Trophoblast cell (in vitro differentiated cells and primary cell): Measurements from ENCODE around the gene CBFA2T3.

Experiments
- DNase-seq, 2 donors: peaks; one replicate each; pipeline ENCODE4 v3.0.0-alpha.2; 2016
- H2AFZ ChIP-seq: 2 replicates; pipeline ENCODE4 v1.6.1; 2013; ENCODE audit warnings: low read length, moderate library complexity, mild to moderate bottlenecking; ENCODE audit not compliant: insufficient read depth, poor library complexity
- H2AK5ac ChIP-seq: 2 replicates; pipeline ENCODE4 v1.6.1; 2013; ENCODE audit warnings: mild to moderate bottlenecking, low read length
- H2BK120ac ChIP-seq: 2 replicates; pipeline ENCODE4 v1.6.1; 2013; ENCODE audit warnings: low read length, mild to moderate bottlenecking, moderate library complexity; ENCODE audit not compliant: insufficient read depth, poor library complexity
- H2BK12ac ChIP-seq: 2 replicates; pipeline ENCODE4 v1.6.1; 2013; ENCODE audit warnings: mild to moderate bottlenecking, low read length, moderate library complexity
- H2BK5ac ChIP-seq: 2 replicates; pipeline ENCODE4 v1.6.1; 2013; ENCODE audit warnings: low read length, low read depth, moderate library complexity, mild to moderate bottlenecking; ENCODE audit not compliant: poor library complexity
- H3K14ac ChIP-seq: 2 replicates; pipeline ENCODE4 v1.6.1; 2013; ENCODE audit warnings: mild to moderate bottlenecking, low read length
- H3K18ac ChIP-seq: 2 replicates; pipeline ENCODE4 v1.6.1; 2013; ENCODE audit warnings: mild to moderate bottlenecking, low read length
- H3K23ac ChIP-seq: 2 replicates; pipeline ENCODE4 v1.6.1; 2013; ENCODE audit warnings: low read length
- H3K27ac ChIP-seq: 2 replicates; pipeline ENCODE4 v1.5.1; 2013; ENCODE audit warnings: low read depth, mild to moderate bottlenecking, inconsistent platforms, low read length, moderate library complexity
- H3K27me3 ChIP-seq: 2 replicates; pipeline ENCODE4 v1.6.1; 2013; ENCODE audit warnings: inconsistent platforms, mild to moderate bottlenecking, low read length, moderate library complexity; ENCODE audit not compliant: insufficient read depth
- H3K36me3 ChIP-seq, 2 experiments: 1 replicate in 1 of 2; 2 replicates in 1 of 2; pipeline ENCODE4 v1.6.1; 2013; ENCODE audit warnings: low read length in 2 of 2, mild to moderate bottlenecking in 2 of 2, moderate library complexity in 1 of 2; ENCODE audit not compliant: insufficient read depth in 2 of 2, control insufficient read depth in 1 of 2
- H3K4ac ChIP-seq: 2 replicates; pipeline ENCODE4 v1.6.1; 2013; ENCODE audit warnings: low read depth, mild to moderate bottlenecking, low read length, moderate library complexity
- H3K4me1 ChIP-seq, 2 experiments: 1 replicate in 1 of 2; 2 replicates in 1 of 2; pipeline ENCODE4 v1.6.1; 2013; ENCODE audit warnings: low read length in 2 of 2, mild to moderate bottlenecking in 2 of 2, moderate library complexity in 1 of 2; ENCODE audit not compliant: insufficient read depth in 2 of 2, control insufficient read depth in 1 of 2
- H3K4me2 ChIP-seq: 2 replicates; pipeline ENCODE4 v1.6.1; 2013; ENCODE audit warnings: inconsistent platforms, mild to moderate bottlenecking, low read length, moderate library complexity
- H3K4me3 ChIP-seq: 2 replicates; pipeline ENCODE4 v1.5.1; 2013; ENCODE audit warnings: mild to moderate bottlenecking, low read depth, low read length, inconsistent platforms
- H3K79me1 ChIP-seq: one replicate; pipeline ENCODE4 v1.6.1; 2013; ENCODE audit warnings: low read length
- H3K79me2 ChIP-seq: 2 replicates; pipeline ENCODE4 v1.6.1; 2013; ENCODE audit warnings: low read length, mild to moderate bottlenecking; ENCODE audit not compliant: control insufficient read depth, insufficient read depth, poor library complexity
- H3K9ac ChIP-seq: 2 replicates; pipeline ENCODE4 v1.6.1; 2013; ENCODE audit warnings: mild to moderate bottlenecking, low read length
- H3K9me3 ChIP-seq: 2 replicates; pipeline ENCODE4 v1.6.1; 2013; ENCODE audit warnings: low read depth, mild to moderate bottlenecking, control low read depth, inconsistent platforms, low read length; ENCODE audit not compliant: insufficient read depth
- H4K12ac ChIP-seq: 2 replicates; pipeline ENCODE4 v1.6.1; 2013; ENCODE audit warnings: low read depth, mild to moderate bottlenecking, low read length, moderate library complexity
- H4K8ac ChIP-seq: 2 replicates; pipeline ENCODE4 v1.6.1; 2013; ENCODE audit warnings: low read depth, mild to moderate bottlenecking, low read length, moderate library complexity
- H4K91ac ChIP-seq: one replicate; pipeline ENCODE4 v1.6.1; 2013; ENCODE audit warnings: low read depth, mild to moderate bottlenecking, low read length, moderate library complexity
- WGBS: extraction: QIAGEN DNeasy Blood & Tissue Kit; methylation state at CpG from one replicate; pipeline ENCODE4 v1.1.7; 2013; ENCODE audit warnings: missing lambda C conversion rate; ENCODE audit not compliant: insufficient read length, insufficient coverage; ENCODE audit errors: extremely low coverage; 5-methylcytosine and 5-hydroxymethylcytosine counted together

CBFA2T3 gene

GRCh38 chr16:88853325-88853941, 123.6 kb downstream of the CBFA2T3 start:
- Histone ChIP-seq H3K4me1 (peaks cover 8% of the 10 kb centered on the region in 2 experiments), H3K27me3 (no peaks in the 10 kb centered on the region), H3K27ac (no peak overlapping the region), H3K9me3 (no peaks in the 10 kb centered on the region), H3K14ac (no peak overlapping the region), H2BK120ac (no peak overlapping the region), H3K79me1 (peaks cover 8% of the 10 kb centered on the region), H3K4me3 (no peak overlapping the region), H3K18ac (no peak overlapping the region), H4K91ac (no peak overlapping the region), H3K9ac (no peak overlapping the region), H3K4ac (no peak overlapping the region), H3K36me3 (peaks cover 23 to 25% of the 10 kb centered on the region in 2 experiments), H3K79me2 (peaks cover 8% of the 10 kb centered on the region), H2BK12ac (no peak overlapping the region), H2AFZ (no peak overlapping the region), H3K23ac (no peak overlapping the region), H3K4me2 (no peak overlapping the region), H4K8ac (no peak overlapping the region), H2AK5ac (no peak overlapping the region), H2BK5ac (no peak overlapping the region), H4K12ac (no peak overlapping the region)
- peak in 1 of 2 donors; percentile 9 for DNase-seq
- no CpG with 5 or more reads among the region's 17 CpGs for WGBS

GRCh38 chr16:88851616-88852015, 125.4 kb downstream of the CBFA2T3 start:
- Histone ChIP-seq H3K9ac (no peak overlapping the region), H3K23ac (no peak overlapping the region), H2BK5ac (no peak overlapping the region), H2BK12ac (no peak overlapping the region), H3K4me2 (no peak overlapping the region), H4K12ac (no peak overlapping the region), H2AK5ac (no peak overlapping the region), H2AFZ (no peak overlapping the region), H3K4ac (no peak overlapping the region), H3K4me3 (no peak overlapping the region), H4K8ac (no peak overlapping the region), H3K36me3 (peaks cover 27 to 30% of the 10 kb centered on the region in 2 experiments), H3K14ac (no peak overlapping the region), H3K79me2 (peaks cover 2% of the 10 kb centered on the region), H3K27ac (no peak overlapping the region), H4K91ac (no peak overlapping the region), H2BK120ac (no peak overlapping the region), H3K18ac (no peak overlapping the region), H3K4me1 (peaks cover 8% of the 10 kb centered on the region in 2 experiments), H3K27me3 (no peaks in the 10 kb centered on the region), H3K9me3 (no peaks in the 10 kb centered on the region), H3K79me1 (peaks cover 3% of the 10 kb centered on the region)
- WGBS = no CpG with 5 or more reads among the region's 19 CpGs
- DNase-seq = no peak

GRCh38 chr16:88850531-88851199, 126.3 kb downstream of the CBFA2T3 start:
- H2AFZ ChIP-seq = no peak overlapping the region
- no peak for DNase-seq
- no CpG with 5 or more reads among the region's 33 CpGs for whole genome bisulfite sequencing

GRCh38 chr16:88848557-88848956, 128.4 kb downstream of the CBFA2T3 start:
- Histone ChIP-seq H3K18ac (no peak overlapping the region), H3K79me1 (no peaks in the 10 kb centered on the region), H2AK5ac (no peak overlapping the region), H4K8ac (no peak overlapping the region), H2AFZ (no peak overlapping the region), H3K4me3 (no peak overlapping the region), H3K4ac (no peak overlapping the region), H3K79me2 (no peaks in the 10 kb centered on the region), H3K36me3 (peaks cover 23 to 25% of the 10 kb centered on the region in 2 experiments), H3K4me2 (no peak overlapping the region), H4K91ac (no peak overlapping the region), H2BK120ac (no peak overlapping the region), H2BK12ac (no peak overlapping the region), H3K9me3 (no peaks in the 10 kb centered on the region), H3K9ac (no peak overlapping the region), H3K23ac (no peak overlapping the region), H2BK5ac (no peak overlapping the region), H3K4me1 (no peaks in the 10 kb centered on the region), H4K12ac (no peak overlapping the region), H3K14ac (no peak overlapping the region), H3K27me3 (no peaks in the 10 kb centered on the region), H3K27ac (no peak overlapping the region)
- WGBS = no CpG with 5 or more reads among the region's 21 CpGs
- no peak for DNase-seq

More at GRCh38 chr16:88850531-88851199, 126.3 kb downstream of the CBFA2T3 start:
- no peak overlapping the region for H4K91ac ChIP-seq
- peaks cover 27 to 30% of the 10 kb centered on the region in 2 experiments for H3K36me3 ChIP-seq
- H4K12ac ChIP-seq = no peak overlapping the region
- H2BK120ac ChIP-seq = no peak overlapping the region
- H3K79me1 ChIP-seq = no peaks in the 10 kb centered on the region
- no peaks in the 10 kb centered on the region for H3K27me3 ChIP-seq
- no peak overlapping the region for H3K14ac ChIP-seq
- H2AK5ac ChIP-seq = no peak overlapping the region
- H3K23ac ChIP-seq = no peak overlapping the region
- no peaks in the 10 kb centered on the region for H3K9me3 ChIP-seq
- H3K4me1 ChIP-seq = peaks cover 1% of the 10 kb centered on the region in 2 experiments
- no peak overlapping the region for H3K4ac ChIP-seq
- H3K79me2 ChIP-seq = no peaks in the 10 kb centered on the region
- no peak overlapping the region for H3K9ac ChIP-seq
- no peak overlapping the region for H3K18ac ChIP-seq
- H3K4me3 ChIP-seq = no peak overlapping the region
- H3K4me2 ChIP-seq = no peak overlapping the region
- H4K8ac ChIP-seq = no peak overlapping the region
- no peak overlapping the region for H2BK5ac ChIP-seq
- no peak overlapping the region for H2BK12ac ChIP-seq
- no peak overlapping the region for H3K27ac ChIP-seq
